Panc1 (cell line): ENCODE results near the gene TIMP3.

Experiments used
- CTCF ChIP-seq: fragments of 450-650 bp; IDR thresholded peaks from 2 replicates; pipeline ENCODE4 v1.5.1; 2017; ENCODE audit warnings: mild to moderate bottlenecking
- POLR2AphosphoS5 ChIP-seq: IDR thresholded peaks from 2 replicates; pipeline ENCODE4 v1.6.1; 2012; ENCODE audit warnings: mild to moderate bottlenecking, low read depth, low read length, moderate library complexity
- REST ChIP-seq, 2 experiments: IDR thresholded peaks; 2 replicates each; pipeline ENCODE4 v1.6.1; 2011 to 2012; ENCODE audit warnings: low read depth in 2 of 2, control low read depth in 1 of 2, low read length in 1 of 2, mild to moderate bottlenecking in 1 of 2, moderate library complexity in 1 of 2; ENCODE audit not compliant: insufficient read depth in 1 of 2

DNA sequence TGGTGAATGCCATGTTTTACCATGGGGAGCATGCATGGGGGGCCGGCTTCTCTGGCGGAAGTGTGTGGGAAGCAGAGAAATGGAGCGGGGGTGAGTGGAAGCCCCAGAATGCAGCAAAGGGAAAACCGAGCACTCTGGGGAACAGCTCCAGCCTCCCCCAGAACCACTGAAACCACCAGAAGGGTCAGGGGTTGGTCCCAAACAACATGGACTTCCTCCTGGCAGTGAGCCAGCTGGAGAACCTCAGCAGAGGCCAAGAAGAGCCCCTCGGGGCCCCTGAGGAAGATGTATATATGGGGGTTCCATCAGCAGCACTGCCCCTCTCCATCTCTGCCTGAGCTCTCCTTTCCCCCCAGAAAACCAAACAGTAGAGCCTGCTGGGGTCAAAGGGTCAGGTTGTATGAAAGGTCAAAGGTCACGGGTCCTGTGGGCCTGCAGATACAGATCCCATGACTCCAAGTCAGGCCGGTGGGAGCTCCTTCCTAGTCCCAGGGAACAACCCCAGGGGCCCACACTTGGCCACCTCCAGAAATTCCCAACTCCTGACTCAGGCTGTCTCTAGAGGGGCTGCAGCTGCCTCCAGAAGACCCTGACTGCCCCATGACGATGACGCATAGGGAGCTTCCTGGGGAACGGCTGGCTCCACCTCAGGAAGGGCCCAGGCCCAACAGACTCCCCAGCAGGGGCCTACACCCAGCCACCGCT lies 48.5 kb upstream of the TIMP3 start:
- TF ChIP-seq CTCF, result no peak
- TF ChIP-seq REST (IDR thresholded peaks at IDR 0.05; ENCODE audit: insufficient read depth in 1 of 2, low read depth in 2 of 2, low read length in 1 of 2), result no peak
- no peak for TF ChIP-seq POLR2AphosphoS5
